HEK293 (cell line): ENCODE results near the gene TXN.

Experiments used
- CTCF ChIA-PET: fragments of 350-600 bp; formaldehyde crosslinking; extraction: SDS; loops from one replicate; lab custom pipeline; 2021; ENCODE audit warnings: antibody characterized with exemption; lab: Yijun Ruan, JAX
- POLR2A ChIA-PET: fragments of 300-600 bp; formaldehyde crosslinking; extraction: SDS; loops from one replicate; lab custom pipeline; 2020; ENCODE audit warnings: antibody characterized with exemption, inconsistent platforms; lab: Yijun Ruan, JAX
- H3K27ac ChIP-seq: fragments of 200-500 bp; sonication (Bioruptor generic); 2 replicates; pipeline ENCODE4 v1.5.1; 2014; ENCODE audit warnings: low read depth, low read length, control low read depth, inconsistent platforms; ENCODE audit errors: extremely low read depth
- H3K36me3 ChIP-seq, 2 experiments: fragments of 200-500 bp in 1 of 2; sonication (Bioruptor generic) in 1 of 2; 1 replicate in 1 of 2; 2 replicates in 1 of 2; pipeline ENCODE4 v1.5.1; 2014 to 2017; ENCODE audit warnings: inconsistent platforms in 2 of 2, low read length in 2 of 2; ENCODE audit not compliant: control insufficient read depth in 2 of 2, insufficient read depth in 1 of 2
- H3K4me1 ChIP-seq: fragments of 200-500 bp; sonication (Bioruptor generic); 2 replicates; pipeline ENCODE4 v1.5.1; 2014; ENCODE audit warnings: mild to moderate bottlenecking, low read length, inconsistent platforms; ENCODE audit not compliant: control insufficient read depth, insufficient read depth
- H3K4me3 ChIP-seq: 2 replicates; pipeline ENCODE4 v1.5.1; 2011; ENCODE audit warnings: low read depth, mild to moderate bottlenecking, control low read depth, low read length, moderate library complexity
- H3K9me3 ChIP-seq: fragments of 200-500 bp; sonication (Bioruptor generic); 2 replicates; pipeline ENCODE4 v1.5.1; 2014; ENCODE audit warnings: low read depth, low read length, inconsistent platforms; ENCODE audit not compliant: control insufficient read depth, insufficient read depth
- IKZF3 ChIP-seq: fragments of 450-650 bp; IDR thresholded peaks from 2 replicates; pipeline ENCODE4 v1.5.0; 2018; ENCODE audit warnings: missing biosample characterization, mild to moderate bottlenecking, missing genetic modification characterization, moderate library complexity
- MYNN ChIP-seq: fragments of 450-650 bp; formaldehyde crosslinking; IDR thresholded peaks from 2 replicates; pipeline ENCODE4 v1.5.1; 2016; ENCODE audit warnings: missing biosample characterization, missing genetic modification characterization, borderline replicate concordance
- ZBTB8A ChIP-seq: fragments of 450-650 bp; formaldehyde crosslinking; IDR thresholded peaks from 2 replicates; pipeline ENCODE4 v1.5.1; 2016; ENCODE audit warnings: missing biosample characterization, missing genetic modification characterization
- ZNF157 ChIP-seq: fragments of 450-650 bp; formaldehyde crosslinking; IDR thresholded peaks from 2 replicates; pipeline ENCODE4 v1.5.1; 2016; ENCODE audit warnings: missing biosample characterization, missing genetic modification characterization
- ZNF16 ChIP-seq: fragments of 450-650 bp; formaldehyde crosslinking; IDR thresholded peaks from 2 replicates; pipeline ENCODE4 v1.5.1; 2016; ENCODE audit warnings: low read depth, missing biosample characterization, missing genetic modification characterization
- ZNF202 ChIP-seq: fragments of 450-650 bp; formaldehyde crosslinking; IDR thresholded peaks from 2 replicates; pipeline ENCODE4 v1.5.1; 2016; ENCODE audit warnings: missing biosample characterization, missing genetic modification characterization, borderline replicate concordance
- ZNF23 ChIP-seq: fragments of 450-650 bp; formaldehyde crosslinking; IDR thresholded peaks from 2 replicates; pipeline ENCODE4 v1.5.1; 2016; ENCODE audit warnings: missing biosample characterization, missing genetic modification characterization, borderline replicate concordance
- ZNF416 ChIP-seq: fragments of 450-650 bp; formaldehyde crosslinking; IDR thresholded peaks from 2 replicates; pipeline ENCODE4 v1.5.1; 2016; ENCODE audit warnings: missing biosample characterization, missing genetic modification characterization
- ZNF426 ChIP-seq: fragments of 450-650 bp; formaldehyde crosslinking; IDR thresholded peaks from 2 replicates; pipeline ENCODE4 v1.5.1; 2017; ENCODE audit warnings: missing biosample characterization, missing genetic modification characterization, mild to moderate bottlenecking, inconsistent platforms, moderate library complexity
- ZNF654 ChIP-seq: fragments of 450-650 bp; formaldehyde crosslinking; IDR thresholded peaks from 2 replicates; pipeline ENCODE4 v1.5.1; 2016; ENCODE audit warnings: low read depth, missing biosample characterization, missing genetic modification characterization
- TF ChIP-seq, protein P1 (sequence below): fragments of 450-650 bp; formaldehyde crosslinking; IDR thresholded peaks from 2 replicates; pipeline ENCODE4 v1.5.1; 2016; ENCODE audit warnings: missing biosample characterization, missing genetic modification characterization
- TF ChIP-seq, protein P2 (sequence below): fragments of 450-650 bp; formaldehyde crosslinking; IDR thresholded peaks from 2 replicates; pipeline ENCODE4 v1.5.1; 2016; ENCODE audit warnings: missing biosample characterization, missing genetic modification characterization
- TF ChIP-seq, protein P3 (sequence below): fragments of 450-650 bp; formaldehyde crosslinking; IDR thresholded peaks from 2 replicates; pipeline ENCODE4 v1.5.1; 2016; ENCODE audit warnings: missing biosample characterization, missing genetic modification characterization
- TF ChIP-seq, protein P4 (sequence below): fragments of 450-650 bp; formaldehyde crosslinking; IDR thresholded peaks from 2 replicates; pipeline ENCODE4 v1.5.1; 2016; ENCODE audit warnings: missing biosample characterization, missing genetic modification characterization
- TF ChIP-seq, protein P5 (sequence below): fragments of 450-650 bp; formaldehyde crosslinking; IDR thresholded peaks from 2 replicates; pipeline ENCODE4 v1.5.1; 2016; ENCODE audit warnings: missing biosample characterization, missing genetic modification characterization

TXN gene

DNA sequence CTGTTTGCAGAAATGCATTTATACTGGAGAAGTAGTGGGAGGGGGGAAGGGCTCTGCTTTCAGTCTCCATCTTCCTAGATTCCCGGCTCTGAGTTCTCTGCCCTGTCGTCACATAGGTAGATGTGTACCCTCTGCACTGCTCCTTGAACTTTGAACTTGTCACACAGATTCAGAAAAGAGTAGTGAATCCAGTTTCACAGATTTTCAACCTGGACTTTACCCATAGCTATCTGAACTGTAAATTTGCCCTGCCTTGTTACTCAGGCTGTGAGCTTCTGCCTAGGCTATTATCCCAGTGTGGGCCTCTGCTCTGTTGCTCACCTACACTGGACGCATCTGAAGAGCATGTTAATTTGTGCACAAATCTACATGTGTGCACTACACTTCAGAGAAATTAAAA lies 35.5 kb downstream of the TXN start:
- POLR2A ChIA-PET, result no interaction called here

DNA sequence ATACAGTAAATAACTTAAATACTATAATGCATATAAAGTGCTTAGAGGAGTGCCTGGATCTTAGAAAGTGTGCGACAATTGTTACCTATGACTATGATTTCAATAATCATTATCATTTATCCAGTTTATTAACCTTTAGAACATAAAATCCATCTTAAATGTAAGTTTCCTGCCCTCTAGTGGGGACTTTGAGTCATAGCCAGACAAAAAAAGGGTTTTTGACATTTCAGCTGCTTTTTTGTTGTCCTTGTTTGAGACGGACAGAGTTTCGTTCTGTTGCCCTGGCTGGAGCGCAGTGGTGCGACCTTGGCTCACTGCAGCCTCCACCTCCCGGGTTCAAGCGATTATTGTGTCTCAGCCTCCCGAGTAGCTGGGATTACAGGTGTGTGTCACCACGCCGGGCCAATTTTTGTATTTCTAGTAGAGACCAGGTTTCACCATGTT lies 38.6 kb downstream of the TXN start:
- no peaks in the 10 kb centered on the region for H3K9me3 ChIP-seq
- no peaks in the 10 kb centered on the region for H3K4me1 ChIP-seq
- CTCF ChIA-PET, result interaction anchor here (0.5 to 8.1 kb wide), 14 partner anchors 10 to 952 kb away, joined by 3 to 112 read pairs (median 4); no protein-coding TSS in a partner anchor
- no peaks in the 10 kb centered on the region for H3K36me3 ChIP-seq
- no peak overlapping the region for H3K4me3 ChIP-seq
- TF ChIP-seq ZNF16 (tag by site-specific recombination) (no peak), MYNN (no peak), ZNF23 (no peak), ZNF426 (no peak), ZNF654 (tag by site-specific recombination) (peak; percentile 54), ZNF202 (no peak)
- TF ChIP-seq, protein P1, sequence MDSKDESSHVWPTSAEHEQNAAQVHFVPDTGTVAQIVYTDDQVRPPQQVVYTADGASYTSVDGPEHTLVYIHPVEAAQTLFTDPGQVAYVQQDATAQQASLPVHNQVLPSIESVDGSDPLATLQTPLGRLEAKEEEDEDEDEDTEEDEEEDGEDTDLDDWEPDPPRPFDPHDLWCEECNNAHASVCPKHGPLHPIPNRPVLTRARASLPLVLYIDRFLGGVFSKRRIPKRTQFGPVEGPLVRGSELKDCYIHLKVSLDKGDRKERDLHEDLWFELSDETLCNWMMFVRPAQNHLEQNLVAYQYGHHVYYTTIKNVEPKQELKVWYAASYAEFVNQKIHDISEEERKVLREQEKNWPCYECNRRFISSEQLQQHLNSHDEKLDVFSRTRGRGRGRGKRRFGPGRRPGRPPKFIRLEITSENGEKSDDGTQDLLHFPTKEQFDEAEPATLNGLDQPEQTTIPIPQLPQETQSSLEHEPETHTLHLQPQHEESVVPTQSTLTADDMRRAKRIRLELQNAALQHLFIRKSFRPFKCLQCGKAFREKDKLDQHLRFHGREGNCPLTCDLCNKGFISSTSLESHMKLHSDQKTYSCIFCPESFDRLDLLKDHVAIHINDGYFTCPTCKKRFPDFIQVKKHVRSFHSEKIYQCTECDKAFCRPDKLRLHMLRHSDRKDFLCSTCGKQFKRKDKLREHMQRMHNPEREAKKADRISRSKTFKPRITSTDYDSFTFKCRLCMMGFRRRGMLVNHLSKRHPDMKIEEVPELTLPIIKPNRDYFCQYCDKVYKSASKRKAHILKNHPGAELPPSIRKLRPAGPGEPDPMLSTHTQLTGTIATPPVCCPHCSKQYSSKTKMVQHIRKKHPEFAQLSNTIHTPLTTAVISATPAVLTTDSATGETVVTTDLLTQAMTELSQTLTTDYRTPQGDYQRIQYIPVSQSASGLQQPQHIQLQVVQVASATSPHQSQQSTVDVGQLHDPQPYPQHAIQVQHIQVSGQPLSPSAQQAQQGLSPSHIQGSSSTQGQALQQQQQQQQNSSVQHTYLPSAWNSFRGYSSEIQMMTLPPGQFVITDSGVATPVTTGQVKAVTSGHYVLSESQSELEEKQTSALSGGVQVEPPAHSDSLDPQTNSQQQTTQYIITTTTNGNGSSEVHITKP (tag by site-specific recombination), result no peak
- TF ChIP-seq, protein P2, sequence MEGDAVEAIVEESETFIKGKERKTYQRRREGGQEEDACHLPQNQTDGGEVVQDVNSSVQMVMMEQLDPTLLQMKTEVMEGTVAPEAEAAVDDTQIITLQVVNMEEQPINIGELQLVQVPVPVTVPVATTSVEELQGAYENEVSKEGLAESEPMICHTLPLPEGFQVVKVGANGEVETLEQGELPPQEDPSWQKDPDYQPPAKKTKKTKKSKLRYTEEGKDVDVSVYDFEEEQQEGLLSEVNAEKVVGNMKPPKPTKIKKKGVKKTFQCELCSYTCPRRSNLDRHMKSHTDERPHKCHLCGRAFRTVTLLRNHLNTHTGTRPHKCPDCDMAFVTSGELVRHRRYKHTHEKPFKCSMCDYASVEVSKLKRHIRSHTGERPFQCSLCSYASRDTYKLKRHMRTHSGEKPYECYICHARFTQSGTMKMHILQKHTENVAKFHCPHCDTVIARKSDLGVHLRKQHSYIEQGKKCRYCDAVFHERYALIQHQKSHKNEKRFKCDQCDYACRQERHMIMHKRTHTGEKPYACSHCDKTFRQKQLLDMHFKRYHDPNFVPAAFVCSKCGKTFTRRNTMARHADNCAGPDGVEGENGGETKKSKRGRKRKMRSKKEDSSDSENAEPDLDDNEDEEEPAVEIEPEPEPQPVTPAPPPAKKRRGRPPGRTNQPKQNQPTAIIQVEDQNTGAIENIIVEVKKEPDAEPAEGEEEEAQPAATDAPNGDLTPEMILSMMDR (tag by site-specific recombination), result peak; percentile 25; the same call in 1 of the 2 replicates
- POLR2A ChIA-PET, result no interaction called here
- H3K27ac ChIP-seq, result no peak overlapping the region

More for the DNA sequence above, 35.5 kb downstream of the TXN start:
- no peak overlapping the region for H3K27ac ChIP-seq
- H3K4me3 ChIP-seq, result no peak overlapping the region
- H3K9me3 ChIP-seq, result no peaks in the 10 kb centered on the region
- CTCF ChIA-PET, result interaction anchor here (8.1 kb wide), 1 partner anchor 35 kb away, joined by 112 read pairs; no protein-coding TSS in a partner anchor
- no peaks in the 10 kb centered on the region for H3K36me3 ChIP-seq
- TF ChIP-seq IKZF3, result no peak
- no peak for TF ChIP-seq ZNF157 (tag by site-specific recombination)
- TF ChIP-seq, protein P3, sequence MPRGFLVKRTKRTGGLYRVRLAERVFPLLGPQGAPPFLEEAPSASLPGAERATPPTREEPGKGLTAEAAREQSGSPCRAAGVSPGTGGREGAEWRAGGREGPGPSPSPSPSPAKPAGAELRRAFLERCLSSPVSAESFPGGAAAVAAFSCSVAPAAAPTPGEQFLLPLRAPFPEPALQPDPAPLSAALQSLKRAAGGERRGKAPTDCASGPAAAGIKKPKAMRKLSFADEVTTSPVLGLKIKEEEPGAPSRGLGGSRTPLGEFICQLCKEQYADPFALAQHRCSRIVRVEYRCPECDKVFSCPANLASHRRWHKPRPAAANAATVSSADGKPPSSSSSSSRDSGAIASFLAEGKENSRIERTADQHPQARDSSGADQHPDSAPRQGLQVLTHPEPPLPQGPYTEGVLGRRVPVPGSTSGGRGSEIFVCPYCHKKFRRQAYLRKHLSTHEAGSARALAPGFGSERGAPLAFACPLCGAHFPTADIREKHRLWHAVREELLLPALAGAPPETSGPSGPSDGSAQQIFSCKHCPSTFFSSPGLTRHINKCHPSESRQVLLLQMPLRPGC, result no peak
- TF ChIP-seq, protein P4, sequence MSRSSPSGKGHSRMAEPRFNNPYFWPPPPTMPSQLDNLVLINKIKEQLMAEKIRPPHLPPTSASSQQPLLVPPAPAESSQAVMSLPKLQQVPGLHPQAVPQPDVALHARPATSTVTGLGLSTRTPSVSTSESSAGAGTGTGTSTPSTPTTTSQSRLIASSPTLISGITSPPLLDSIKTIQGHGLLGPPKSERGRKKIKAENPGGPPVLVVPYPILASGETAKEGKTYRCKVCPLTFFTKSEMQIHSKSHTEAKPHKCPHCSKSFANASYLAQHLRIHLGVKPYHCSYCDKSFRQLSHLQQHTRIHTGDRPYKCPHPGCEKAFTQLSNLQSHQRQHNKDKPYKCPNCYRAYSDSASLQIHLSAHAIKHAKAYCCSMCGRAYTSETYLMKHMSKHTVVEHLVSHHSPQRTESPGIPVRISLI, result no peak
- TF ChIP-seq ZNF416 (tag by site-specific recombination), result no peak
- TF ChIP-seq, protein P5, sequence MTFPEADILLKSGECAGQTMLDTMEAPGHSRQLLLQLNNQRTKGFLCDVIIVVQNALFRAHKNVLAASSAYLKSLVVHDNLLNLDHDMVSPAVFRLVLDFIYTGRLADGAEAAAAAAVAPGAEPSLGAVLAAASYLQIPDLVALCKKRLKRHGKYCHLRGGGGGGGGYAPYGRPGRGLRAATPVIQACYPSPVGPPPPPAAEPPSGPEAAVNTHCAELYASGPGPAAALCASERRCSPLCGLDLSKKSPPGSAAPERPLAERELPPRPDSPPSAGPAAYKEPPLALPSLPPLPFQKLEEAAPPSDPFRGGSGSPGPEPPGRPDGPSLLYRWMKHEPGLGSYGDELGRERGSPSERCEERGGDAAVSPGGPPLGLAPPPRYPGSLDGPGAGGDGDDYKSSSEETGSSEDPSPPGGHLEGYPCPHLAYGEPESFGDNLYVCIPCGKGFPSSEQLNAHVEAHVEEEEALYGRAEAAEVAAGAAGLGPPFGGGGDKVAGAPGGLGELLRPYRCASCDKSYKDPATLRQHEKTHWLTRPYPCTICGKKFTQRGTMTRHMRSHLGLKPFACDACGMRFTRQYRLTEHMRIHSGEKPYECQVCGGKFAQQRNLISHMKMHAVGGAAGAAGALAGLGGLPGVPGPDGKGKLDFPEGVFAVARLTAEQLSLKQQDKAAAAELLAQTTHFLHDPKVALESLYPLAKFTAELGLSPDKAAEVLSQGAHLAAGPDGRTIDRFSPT (tag by site-specific recombination), result no peak
- no peak for TF ChIP-seq ZBTB8A
- H3K4me1 ChIP-seq, result no peaks in the 10 kb centered on the region
